ENCODE measurements around the gene BEND7. TPM values are rescaled to one million over a fixed set of nuclear protein-coding genes. Genes with fewer than 3 reads are reported as not detected.
"Not testable (repeated sequence)": the region's sequence is repeated elsewhere in the genome, so short reads cannot be mapped to it uniquely, and the experiment has no call there.

The BEND7 gene
- total RNA-seq, 3 donors from 2014 or later: 9.9 to 19.3 (median 17.7) TPM

GRCh38 chr10:13414855-13415254 is 114.0 kb downstream of the BEND7 start:
- no peak for DNase-seq (ENCODE audit: low spot score in 2 of 2)
- Histone ChIP-seq H3K27me3 (no peaks in the 10 kb centered on the region), H3K4me1 (no peaks in the 10 kb centered on the region), H3K27ac (no peak overlapping the region), H3K4me3 (no peak overlapping the region), H3K36me3 (no peaks in the 10 kb centered on the region), H3K9me3 (peaks cover 0 to 24% of the 10 kb centered on the region in 2 donors)
- TF ChIP-seq POLR2A (IDR thresholded peaks at IDR 0.05): no peak
- no peak for TF ChIP-seq POLR2AphosphoS5 (IDR thresholded peaks at IDR 0.05)
- TF ChIP-seq CTCF (IDR thresholded peaks at IDR 0.05): no peak
- intact Hi-C loops (cut with DNase I; ENCODE audit: low total_unique reads): no loop called here

GRCh38 chr10:13414137-13414536 is 114.7 kb downstream of the BEND7 start:
- TF ChIP-seq POLR2A (IDR thresholded peaks at IDR 0.05) (no peak), POLR2AphosphoS5 (IDR thresholded peaks at IDR 0.05) (no peak), CTCF (IDR thresholded peaks at IDR 0.05) (no peak)

GRCh38 chr10:13412894-13413293 is 115.9 kb downstream of the BEND7 start:
- H3K27ac ChIP-seq: no peak overlapping the region
- no peaks in the 10 kb centered on the region for H3K36me3 ChIP-seq
- no peaks in the 10 kb centered on the region for H3K27me3 ChIP-seq
- no peak overlapping the region for H3K4me3 ChIP-seq
- TF ChIP-seq CTCF (IDR thresholded peaks at IDR 0.05) (no peak), POLR2AphosphoS5 (IDR thresholded peaks at IDR 0.05) (no peak), POLR2A (IDR thresholded peaks at IDR 0.05) (no peak)
- H3K4me1 ChIP-seq: no peaks in the 10 kb centered on the region
- no peak for DNase-seq (ENCODE audit: low spot score in 2 of 2)
- intact Hi-C loops (cut with DNase I; ENCODE audit: low total_unique reads): no loop called here
- peaks cover 0 to 24% of the 10 kb centered on the region in 2 donors for H3K9me3 ChIP-seq

More at GRCh38 chr10:13414137-13414536, 114.7 kb downstream of the BEND7 start:
- DNase-seq (ENCODE audit: low spot score in 2 of 2): no peak
- intact Hi-C loops (cut with DNase I; ENCODE audit: low total_unique reads): no loop called here
- H3K4me1 ChIP-seq: no peaks in the 10 kb centered on the region
- no peaks in the 10 kb centered on the region for H3K27me3 ChIP-seq
- H3K36me3 ChIP-seq: no peaks in the 10 kb centered on the region
- no peak overlapping the region for H3K4me3 ChIP-seq
- no peak overlapping the region for H3K27ac ChIP-seq
- peaks cover 0 to 24% of the 10 kb centered on the region in 2 donors for H3K9me3 ChIP-seq

- Histone ChIP-seq H3K9me3 (no peaks in the 10 kb centered on the region), H3K36me3 (no peaks in the 10 kb centered on the region), H3K4me3 (no peak overlapping the region), H3K27me3 (no peaks in the 10 kb centered on the region), H3K27ac (no peak overlapping the region), H3K4me1 (no peaks in the 10 kb centered on the region)
- intact Hi-C loops (cut with DNase I; ENCODE audit: low total_unique reads): no loop called here
- DNase-seq (ENCODE audit: low spot score in 2 of 2): no peak
- TF ChIP-seq POLR2AphosphoS5 (IDR thresholded peaks at IDR 0.05) (no peak), CTCF (IDR thresholded peaks at IDR 0.05) (no peak), POLR2A (IDR thresholded peaks at IDR 0.05) (no peak)
Measured at GRCh38 chr10:13404791-13405190, 124.0 kb downstream of the BEND7 start.

GRCh38 chr10:13404305-13404759 is 124.5 kb downstream of the BEND7 start:
- no peaks in the 10 kb centered on the region for H3K9me3 ChIP-seq
- TF ChIP-seq POLR2A (IDR thresholded peaks at IDR 0.05) (no peak), CTCF (IDR thresholded peaks at IDR 0.05) (no peak), POLR2AphosphoS5 (IDR thresholded peaks at IDR 0.05) (no peak)
- H3K36me3 ChIP-seq: no peaks in the 10 kb centered on the region
- intact Hi-C loops (cut with DNase I; ENCODE audit: low total_unique reads): no loop called here
- H3K4me1 ChIP-seq: no peaks in the 10 kb centered on the region
- H3K27me3 ChIP-seq: no peaks in the 10 kb centered on the region
- H3K4me3 ChIP-seq: no peak overlapping the region
- no peak overlapping the region for H3K27ac ChIP-seq
- DNase-seq (ENCODE audit: low spot score in 2 of 2): no peak

- H3K9me3 ChIP-seq; intact Hi-C loops (cut with DNase I; ENCODE audit: low total_unique reads); DNase-seq (ENCODE audit: low spot score in 2 of 2); H3K36me3 ChIP-seq; H3K4me3 ChIP-seq; H3K27ac ChIP-seq; H3K27me3 ChIP-seq; H3K4me1 ChIP-seq: not testable (repeated sequence)
Measured at GRCh38 chr10:13403426-13403825, 125.4 kb downstream of the BEND7 start.
